Measurements from ENCODE around the gene TINAGL1. TPM values are rescaled to one million over a fixed set of nuclear protein-coding genes. Genes with fewer than 3 reads are reported as not detected.

Gene TINAGL1
- total RNA-seq, 1 experiment from 2014 or later: 2.5 TPM

DNA sequence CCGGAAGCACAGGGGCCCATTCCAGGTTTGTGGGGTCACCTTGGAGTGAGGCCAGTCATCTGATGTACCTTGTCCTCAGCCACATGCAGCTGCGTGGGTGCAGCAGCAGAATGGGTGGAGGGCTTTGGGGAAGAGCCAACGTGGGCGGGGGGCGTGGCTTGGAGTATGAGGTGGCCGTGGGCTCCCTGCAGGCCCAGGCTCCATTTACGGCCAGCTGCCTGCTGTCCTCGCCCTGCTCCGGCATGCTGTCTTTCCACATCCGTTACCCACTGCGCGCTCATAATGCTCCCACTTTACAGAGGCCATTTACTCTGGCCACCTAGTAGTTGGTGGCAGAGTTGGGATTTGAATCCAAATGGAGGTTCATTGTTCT is 27.8 kb upstream of the TINAGL1 start:
- peak; percentile 47 for DNase-seq
- peaks cover 2% of the 10 kb centered on the region for H4K20me1 ChIP-seq (ENCODE audit: control insufficient read depth, insufficient read depth, insufficient read length)

More for the DNA sequence above, 27.8 kb upstream of the TINAGL1 start:
- no peak overlapping the region for H2BK15ac ChIP-seq (ENCODE audit: low read depth, low read length)
- H4K91ac ChIP-seq (ENCODE audit: insufficient read length, low read depth, low read length): no peak overlapping the region
- H3K9ac ChIP-seq (ENCODE audit: extremely low read depth, insufficient read length, low read length): no peak overlapping the region
- TF ChIP-seq, protein P1, sequence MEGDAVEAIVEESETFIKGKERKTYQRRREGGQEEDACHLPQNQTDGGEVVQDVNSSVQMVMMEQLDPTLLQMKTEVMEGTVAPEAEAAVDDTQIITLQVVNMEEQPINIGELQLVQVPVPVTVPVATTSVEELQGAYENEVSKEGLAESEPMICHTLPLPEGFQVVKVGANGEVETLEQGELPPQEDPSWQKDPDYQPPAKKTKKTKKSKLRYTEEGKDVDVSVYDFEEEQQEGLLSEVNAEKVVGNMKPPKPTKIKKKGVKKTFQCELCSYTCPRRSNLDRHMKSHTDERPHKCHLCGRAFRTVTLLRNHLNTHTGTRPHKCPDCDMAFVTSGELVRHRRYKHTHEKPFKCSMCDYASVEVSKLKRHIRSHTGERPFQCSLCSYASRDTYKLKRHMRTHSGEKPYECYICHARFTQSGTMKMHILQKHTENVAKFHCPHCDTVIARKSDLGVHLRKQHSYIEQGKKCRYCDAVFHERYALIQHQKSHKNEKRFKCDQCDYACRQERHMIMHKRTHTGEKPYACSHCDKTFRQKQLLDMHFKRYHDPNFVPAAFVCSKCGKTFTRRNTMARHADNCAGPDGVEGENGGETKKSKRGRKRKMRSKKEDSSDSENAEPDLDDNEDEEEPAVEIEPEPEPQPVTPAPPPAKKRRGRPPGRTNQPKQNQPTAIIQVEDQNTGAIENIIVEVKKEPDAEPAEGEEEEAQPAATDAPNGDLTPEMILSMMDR (conservative IDR thresholded peaks at IDR 0.05): no peak
- H3K56ac ChIP-seq (ENCODE audit: insufficient read length, low read depth, low read length): no peak overlapping the region
- no peak overlapping the region for H3K27ac ChIP-seq (ENCODE audit: insufficient read length, low read depth, low read length)
- no peak overlapping the region for H3K14ac ChIP-seq (ENCODE audit: insufficient read depth, low read length)
- no peak overlapping the region for H2BK12ac ChIP-seq (ENCODE audit: insufficient read length, low read depth, low read length)
- no peak overlapping the region for H2BK5ac ChIP-seq (ENCODE audit: insufficient read length, low read length)
- H3K4ac ChIP-seq (ENCODE audit: low read depth, low read length): no peak overlapping the region
- no CpG with 5 or more reads among the region's 12 CpGs for WGBS (ENCODE audit: extremely low coverage, insufficient read length, low lambda C conversion rate)
- no peak overlapping the region for H3K18ac ChIP-seq (ENCODE audit: insufficient read length, low read depth, low read length)
- no peak overlapping the region for H2AK5ac ChIP-seq (ENCODE audit: insufficient read length, low read length)
- peaks cover 11 to 13% of the 10 kb centered on the region in 2 experiments for H3K4me1 Mint-ChIP-seq
- H3K79me1 ChIP-seq (ENCODE audit: insufficient read depth, low read depth, low read length, poor library complexity, severe bottlenecking): no peaks in the 10 kb centered on the region
- H2AFZ ChIP-seq (ENCODE audit: low read length): no peak overlapping the region
- H3K79me2 ChIP-seq (ENCODE audit: insufficient read depth, low read length): no peaks in the 10 kb centered on the region
- H3K36me3 Mint-ChIP-seq (ENCODE audit: insufficient read depth in 1 of 3, low read depth in 3 of 3): no peaks in the 10 kb centered on the region
- H3K4me2 ChIP-seq (ENCODE audit: insufficient read depth, insufficient read length, low read length): peak overlapping the region; percentile 80
- no peaks in the 10 kb centered on the region; the same call in 1 of the 2 replicates for H3K4me1 ChIP-seq (ENCODE audit: insufficient read depth, low read length)
- no peak overlapping the region for H4K8ac ChIP-seq (replicated peaks; ENCODE audit: insufficient read length, low read depth, low read length)
- H3K23me2 ChIP-seq (ENCODE audit: insufficient read length, low read depth, low read length, poor library complexity, severe bottlenecking): peaks cover 7% of the 10 kb centered on the region
- H4K5ac ChIP-seq (ENCODE audit: insufficient read length, low read depth, low read length): no peak overlapping the region
- H3T11ph ChIP-seq (ENCODE audit: low read length): no peak overlapping the region
- no peak overlapping the region for H2BK20ac ChIP-seq (ENCODE audit: low read depth, low read length, poor library complexity, severe bottlenecking)
- H3K27me3 Mint-ChIP-seq (ENCODE audit: low read depth): peaks cover 1% of the 10 kb centered on the region
- H3K9me3 Mint-ChIP-seq: no peaks in the 10 kb centered on the region
- no peak overlapping the region for H2BK120ac ChIP-seq (ENCODE audit: low read depth, low read length, poor library complexity, severe bottlenecking)
- H3K9me3 ChIP-seq (ENCODE audit: control insufficient read depth, low read depth, low read length): no peaks in the 10 kb centered on the region
- no peaks in the 10 kb centered on the region for H3K27me3 ChIP-seq (ENCODE audit: insufficient read depth, low read length)
- H3K27ac Mint-ChIP-seq: no peak overlapping the region
- 0 out of 5 replicates have a peak overlapping the region, but pooled peaks of 1 of the 2 experiments have one; percentile 88 for H3K4me3 Mint-ChIP-seq
- no peak overlapping the region for H3K23ac ChIP-seq (ENCODE audit: insufficient read length, low read depth, low read length)

All from H9 (cell line).